ENCODE data around the gene TOP2A.

TOP2A gene

GRCh38 chr17:40453881-40454612 lies 36.4 kb upstream of the TOP2A start:
- no peak for DNase-seq (ENCODE audit: low read depth)

- DNase-seq (ENCODE audit: low read depth), result no peak
Observed at GRCh38 chr17:40452921-40453378, 35.3 kb upstream of the TOP2A start.

GRCh38 chr17:40452216-40452787 lies 34.6 kb upstream of the TOP2A start:
- DNase-seq (ENCODE audit: low read depth), result no peak

GRCh38 chr17:40451420-40451819 lies 33.7 kb upstream of the TOP2A start:
- DNase-seq (ENCODE audit: low read depth), result no peak

GRCh38 chr17:40450175-40450574 lies 32.5 kb upstream of the TOP2A start:
- DNase-seq (ENCODE audit: low read depth), result no peak

GRCh38 chr17:40448639-40449261 lies 31.1 kb upstream of the TOP2A start:
- no peak for DNase-seq (ENCODE audit: low read depth)

- DNase-seq (ENCODE audit: low read depth), result no peak
Observed at GRCh38 chr17:40448213-40448638, 30.5 kb upstream of the TOP2A start.

GRCh38 chr17:40447806-40448205 lies 30.1 kb upstream of the TOP2A start:
- DNase-seq (ENCODE audit: low read depth), result no peak

- DNase-seq (ENCODE audit: low read depth), result no peak
Observed at GRCh38 chr17:40447148-40447644, 29.5 kb upstream of the TOP2A start.

- DNase-seq (ENCODE audit: low read depth), result no peak
Observed at GRCh38 chr17:40445751-40446468, 28.2 kb upstream of the TOP2A start.

GRCh38 chr17:40443988-40444899 lies 26.5 kb upstream of the TOP2A start:
- DNase-seq (ENCODE audit: low read depth), result no peak

GRCh38 chr17:40443196-40443987 lies 25.7 kb upstream of the TOP2A start, which contains the start of gene IGFBP4:
Gene IGFBP4, plus strand, starts transcription at chr17:40443450. Its CDS starts 286 bp downstream, at chr17:40443736.
- DNase-seq (ENCODE audit: low read depth), result no peak

- DNase-seq (ENCODE audit: low read depth), result no peak
Observed at GRCh38 chr17:40442392-40443195, 24.9 kb upstream of the TOP2A start.

- no peak for DNase-seq (ENCODE audit: low read depth)
Observed at GRCh38 chr17:40440166-40440565, 22.5 kb upstream of the TOP2A start.

- peak; percentile 73 for DNase-seq (ENCODE audit: low read depth)
Observed at GRCh38 chr17:40437095-40437732, 19.5 kb upstream of the TOP2A start.

- DNase-seq (ENCODE audit: low read depth), result no peak
Observed at GRCh38 chr17:40436636-40437035, 18.9 kb upstream of the TOP2A start.

GRCh38 chr17:40433551-40434415 lies 16.1 kb upstream of the TOP2A start:
- no peak for DNase-seq (ENCODE audit: low read depth)
